IMR-90 (cell line): ENCODE measurements around the gene ATP2B2. TPM values are rescaled to one million over a fixed set of nuclear protein-coding genes. Genes with fewer than 3 reads are reported as not detected.

ENCODE experiments used
- ATAC-seq: fragments of 200-7000 bp; cut with Tn5 transposase; 2 replicates; pipeline ENCODE4 v1.9.1; 2020; ENCODE audit warnings: low read depth, mild to moderate bottlenecking, moderate library complexity
- BruUV-seq: library from RNA; stranded (reverse); fragments of 400-500 nt; replicated peaks from 2 replicates; lab custom pipeline; 2021; lab: Mats Ljungman, UMichigan
- CTCF ChIA-PET: fragments of 300-600 bp; formaldehyde crosslinking; extraction: SDS; loops from one replicate; lab custom pipeline; 2021; ENCODE audit warnings: antibody characterized with exemption; lab: Yijun Ruan, JAX
- POLR2A ChIA-PET: fragments of 300-600 bp; sonication (Branson Sonifier 250); formaldehyde crosslinking; loops from one replicate; lab custom pipeline; 2022; ENCODE audit warnings: antibody characterized with exemption; ENCODE audit not compliant: unreplicated experiment; lab: Charles Lee
- DNase-seq: peaks from one replicate; pipeline ENCODE4 v3.0.0; 2013
- H2AFZ ChIP-seq: replicated peaks from 2 replicates; pipeline ENCODE3; 2013; ENCODE audit warnings: low read length, mild to moderate bottlenecking; ENCODE audit not compliant: poor library complexity
- H2AK5ac ChIP-seq: 2 replicates; pipeline ENCODE4 v1.6.1; 2013; ENCODE audit warnings: low read depth, low read length, inconsistent platforms
- H2AK9ac ChIP-seq: replicated peaks from 2 replicates; pipeline ENCODE3; 2013; ENCODE audit warnings: mild to moderate bottlenecking, low read depth, low read length, moderate library complexity; ENCODE audit not compliant: poor library complexity
- H2BK120ac ChIP-seq: 2 replicates; pipeline ENCODE4 v1.6.1; 2013; ENCODE audit warnings: low read depth, low read length, inconsistent platforms
- H2BK15ac ChIP-seq: 3 replicates; pipeline ENCODE4 v1.6.1; 2013; ENCODE audit warnings: low read depth, low read length, inconsistent platforms
- H2BK20ac ChIP-seq: 2 replicates; pipeline ENCODE4 v1.6.1; 2013; ENCODE audit warnings: low read depth, mild to moderate bottlenecking, inconsistent platforms, low read length, moderate library complexity
- H2BK5ac ChIP-seq: 2 replicates; pipeline ENCODE4 v1.6.1; 2013; ENCODE audit warnings: mild to moderate bottlenecking, low read depth, low read length, inconsistent platforms; ENCODE audit not compliant: poor library complexity, severe bottlenecking
- H3K14ac ChIP-seq: replicated peaks from 2 replicates; pipeline ENCODE4 v1.6.1; 2013; ENCODE audit warnings: low read depth, low read length, inconsistent platforms
- H3K18ac ChIP-seq: 2 replicates; pipeline ENCODE4 v1.6.1; 2013; ENCODE audit warnings: low read depth, low read length, control low read depth
- H3K23ac ChIP-seq: 2 replicates; pipeline ENCODE4 v1.6.1; 2013; ENCODE audit warnings: low read depth, low read length, inconsistent platforms
- H3K27ac ChIP-seq: 2 replicates; pipeline ENCODE4 v1.5.1; 2013; ENCODE audit warnings: mild to moderate bottlenecking, control low read depth, low read length; ENCODE audit not compliant: insufficient read depth
- H3K27me3 ChIP-seq: 2 replicates; pipeline ENCODE4 v1.6.1; 2013; ENCODE audit warnings: low read length; ENCODE audit not compliant: control insufficient read depth, insufficient read depth
- H3K36me3 ChIP-seq: 2 replicates; pipeline ENCODE4 v1.6.1; 2013; ENCODE audit warnings: low read length, mixed read lengths; ENCODE audit not compliant: control insufficient read depth, insufficient read depth
- H3K4ac ChIP-seq: 2 replicates; pipeline ENCODE4 v1.6.1; 2013; ENCODE audit warnings: low read depth, low read length, inconsistent platforms
- H3K4me1 ChIP-seq: 2 replicates; pipeline ENCODE4 v1.6.1; 2013; ENCODE audit warnings: low read length, mixed read lengths; ENCODE audit not compliant: control insufficient read depth, insufficient read depth
- H3K4me2 ChIP-seq: 2 replicates; pipeline ENCODE4 v1.6.1; 2013; ENCODE audit warnings: low read depth, mild to moderate bottlenecking, control low read depth, low read length, moderate library complexity
- H3K4me3 ChIP-seq: 2 replicates; pipeline ENCODE4 v1.5.1; 2013; ENCODE audit warnings: low read depth, mild to moderate bottlenecking, control low read depth, low read length, moderate library complexity; ENCODE audit not compliant: insufficient read depth
- H3K56ac ChIP-seq: 2 replicates; pipeline ENCODE4 v1.6.1; 2013; ENCODE audit warnings: low read length, inconsistent platforms; ENCODE audit not compliant: insufficient read depth; ENCODE audit errors: extremely low read depth
- H3K79me1 ChIP-seq, 2 experiments: 2 replicates each; pipeline ENCODE4 v1.6.1; 2013; ENCODE audit warnings: low read length in 2 of 2, inconsistent platforms in 1 of 2, low read depth in 1 of 2
- H3K9ac ChIP-seq: 2 replicates; pipeline ENCODE4 v1.6.1; 2013; ENCODE audit warnings: low read depth, low read length, control low read depth
- H3K9me1 ChIP-seq: 2 replicates; pipeline ENCODE4 v1.6.1; 2013; ENCODE audit warnings: low read length, inconsistent platforms; ENCODE audit not compliant: insufficient read depth
- H3K9me3 ChIP-seq: 2 replicates; pipeline ENCODE4 v1.6.1; 2013; ENCODE audit warnings: low read length; ENCODE audit not compliant: control insufficient read depth, insufficient read depth
- H4K20me1 ChIP-seq: 2 replicates; pipeline ENCODE4 v1.6.1; 2013; ENCODE audit warnings: low read length, inconsistent platforms; ENCODE audit not compliant: insufficient read depth
- H4K5ac ChIP-seq: 2 replicates; pipeline ENCODE4 v1.6.1; 2013; ENCODE audit warnings: mild to moderate bottlenecking, low read depth, low read length, control low read depth
- H4K8ac ChIP-seq, 2 experiments: 2 replicates each; pipeline ENCODE4 v1.6.1; 2013; ENCODE audit warnings: low read depth in 2 of 2, low read length in 2 of 2, control low read depth in 1 of 2, inconsistent platforms in 1 of 2
- H4K91ac ChIP-seq: 2 replicates; pipeline ENCODE4 v1.6.1; 2013; ENCODE audit warnings: low read depth, low read length, inconsistent platforms; ENCODE audit not compliant: insufficient read depth
- BHLHE40 ChIP-seq: fragments of 150-350 bp; IDR thresholded peaks from 2 replicates; pipeline ENCODE4 v1.6.1; 2016; ENCODE audit warnings: mild to moderate bottlenecking, low read depth, low read length
- CEBPB ChIP-seq: IDR thresholded peaks from 2 replicates; pipeline ENCODE4 v1.6.1; 2012; ENCODE audit warnings: low read depth, low read length, improper control_type of control experiment
- CHD1 ChIP-seq: IDR thresholded peaks from 2 replicates; pipeline ENCODE4 v1.6.1; 2012; ENCODE audit warnings: low read depth, low read length, improper control_type of control experiment
- FOS ChIP-seq: fragments of 150-350 bp; IDR thresholded peaks from 2 replicates; pipeline ENCODE4 v1.6.1; 2016; ENCODE audit warnings: low read depth, low read length
- MAFK ChIP-seq: IDR thresholded peaks from 2 replicates; pipeline ENCODE4 v1.6.1; 2012; ENCODE audit warnings: low read depth, low read length, improper control_type of control experiment
- MAZ ChIP-seq: IDR thresholded peaks from 2 replicates; pipeline ENCODE4 v1.6.1; 2012; ENCODE audit warnings: low read depth, mild to moderate bottlenecking, low read length, improper control_type of control experiment, moderate library complexity, borderline replicate concordance
- MXI1 ChIP-seq: IDR thresholded peaks from 2 replicates; pipeline ENCODE4 v1.6.1; 2012; ENCODE audit warnings: low read depth, mild to moderate bottlenecking, low read length, moderate library complexity, borderline replicate concordance
- NFE2L2 ChIP-seq: fragments of 150-350 bp; IDR thresholded peaks from 2 replicates; pipeline ENCODE4 v1.6.1; 2016; ENCODE audit warnings: low read depth, mild to moderate bottlenecking, low read length
- POLR2A ChIP-seq: IDR thresholded peaks from 2 replicates; pipeline ENCODE4 v1.6.1; 2012; ENCODE audit warnings: mild to moderate bottlenecking, low read depth, low read length
- RAD21 ChIP-seq: IDR thresholded peaks from 2 replicates; pipeline ENCODE4 v1.6.1; 2012; ENCODE audit warnings: low read length, improper control_type of control experiment
- RCOR1 ChIP-seq: IDR thresholded peaks from 2 replicates; pipeline ENCODE4 v1.6.1; 2012; ENCODE audit warnings: mild to moderate bottlenecking, low read length, improper control_type of control experiment; ENCODE audit not compliant: insufficient replicate concordance
- RFX5 ChIP-seq: IDR thresholded peaks from 2 replicates; pipeline ENCODE4 v1.8.0; 2012; ENCODE audit warnings: low read depth, mild to moderate bottlenecking, low read length, moderate library complexity
- SMC3 ChIP-seq: fragments of 150-350 bp; IDR thresholded peaks from 2 replicates; pipeline ENCODE4 v1.6.1; 2016; ENCODE audit warnings: low read depth, mild to moderate bottlenecking, antibody characterized with exemption, low read length, moderate library complexity
- WGBS, 2 experiments: methylation state at CpG; one replicate each; pipeline versions ENCODE4 v1.1.5 to v1.1.7; 2013; ENCODE audit warnings: missing lambda C conversion rate in 2 of 2; ENCODE audit not compliant: insufficient read length in 1 of 2; ENCODE audit errors: extremely low coverage in 2 of 2; 5-methylcytosine and 5-hydroxymethylcytosine counted together
- dilution Hi-C: fragments of 300-500 bp; cut with HindIII; formaldehyde crosslinking; loops from one replicate; pipeline ENCODE4 v1.14.3; 2018; ENCODE audit warnings: low sequenced_read_pairs; ENCODE audit not compliant: unreplicated experiment
- in situ Hi-C: fragments of 300-500 bp; cut with MboI; formaldehyde crosslinking; loops from 3 replicates; pipeline ENCODE4 v1.14.3; 2019; ENCODE audit warnings: low sequenced_read_pairs, inconsistent platforms, mixed read lengths
- intact Hi-C: fragments of 100-400 bp; cut with micrococcal nuclease; formaldehyde crosslinking; loops from 2 replicates; pipeline ENCODE4 v1.10.0; 2022
- polyA plus RNA-seq, 3 experiments: library from polyadenylated mRNA; depleted of rRNA; stranded (reverse); fragments of >200 nt; gene quantifications; 2 replicates each; pipeline ENCODE4 v1.2.3, GENCODE V29; 2012; ENCODE audit warnings: low replicate concordance in 1 of 3
- total RNA-seq: library from RNA; depleted of rRNA; stranded (reverse); fragments of >200 nt; gene quantifications from 2 replicates; pipeline ENCODE4 v1.2.3, GENCODE V29; 2012
- TF ChIP-seq, protein P1 (sequence below): conservative IDR thresholded peaks from 2 replicates; pipeline ENCODE4 v1.5.1; 2012; ENCODE audit warnings: mild to moderate bottlenecking, low read depth, low read length, improper control_type of control experiment
- TF ChIP-seq, protein P2 (sequence below): fragments of 150-350 bp; IDR thresholded peaks from 2 replicates; pipeline ENCODE4 v1.6.1; 2016; ENCODE audit warnings: low read depth, mild to moderate bottlenecking, low read length, moderate library complexity, borderline replicate concordance
- TF ChIP-seq, protein P3 (sequence below): fragments of 150-350 bp; IDR thresholded peaks from 2 replicates; pipeline ENCODE4 v1.6.1; 2017; ENCODE audit warnings: mild to moderate bottlenecking, antibody characterized with exemption, low read length, low read depth

Gene ATP2B2
- total and polyA plus RNA-seq, 2 of the 4 experiments (the other 2 are of a cell fraction) = under 0.01 to 0.02 TPM

- TF ChIP-seq, protein P1, sequence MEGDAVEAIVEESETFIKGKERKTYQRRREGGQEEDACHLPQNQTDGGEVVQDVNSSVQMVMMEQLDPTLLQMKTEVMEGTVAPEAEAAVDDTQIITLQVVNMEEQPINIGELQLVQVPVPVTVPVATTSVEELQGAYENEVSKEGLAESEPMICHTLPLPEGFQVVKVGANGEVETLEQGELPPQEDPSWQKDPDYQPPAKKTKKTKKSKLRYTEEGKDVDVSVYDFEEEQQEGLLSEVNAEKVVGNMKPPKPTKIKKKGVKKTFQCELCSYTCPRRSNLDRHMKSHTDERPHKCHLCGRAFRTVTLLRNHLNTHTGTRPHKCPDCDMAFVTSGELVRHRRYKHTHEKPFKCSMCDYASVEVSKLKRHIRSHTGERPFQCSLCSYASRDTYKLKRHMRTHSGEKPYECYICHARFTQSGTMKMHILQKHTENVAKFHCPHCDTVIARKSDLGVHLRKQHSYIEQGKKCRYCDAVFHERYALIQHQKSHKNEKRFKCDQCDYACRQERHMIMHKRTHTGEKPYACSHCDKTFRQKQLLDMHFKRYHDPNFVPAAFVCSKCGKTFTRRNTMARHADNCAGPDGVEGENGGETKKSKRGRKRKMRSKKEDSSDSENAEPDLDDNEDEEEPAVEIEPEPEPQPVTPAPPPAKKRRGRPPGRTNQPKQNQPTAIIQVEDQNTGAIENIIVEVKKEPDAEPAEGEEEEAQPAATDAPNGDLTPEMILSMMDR = no peak
- TF ChIP-seq MXI1 = no peak
- TF ChIP-seq POLR2A = no peak
- TF ChIP-seq RFX5 = no peak
- no peak for TF ChIP-seq CEBPB
- no peak for TF ChIP-seq SMC3
- TF ChIP-seq FOS = no peak
- no peak for TF ChIP-seq BHLHE40
- TF ChIP-seq, protein P2, sequence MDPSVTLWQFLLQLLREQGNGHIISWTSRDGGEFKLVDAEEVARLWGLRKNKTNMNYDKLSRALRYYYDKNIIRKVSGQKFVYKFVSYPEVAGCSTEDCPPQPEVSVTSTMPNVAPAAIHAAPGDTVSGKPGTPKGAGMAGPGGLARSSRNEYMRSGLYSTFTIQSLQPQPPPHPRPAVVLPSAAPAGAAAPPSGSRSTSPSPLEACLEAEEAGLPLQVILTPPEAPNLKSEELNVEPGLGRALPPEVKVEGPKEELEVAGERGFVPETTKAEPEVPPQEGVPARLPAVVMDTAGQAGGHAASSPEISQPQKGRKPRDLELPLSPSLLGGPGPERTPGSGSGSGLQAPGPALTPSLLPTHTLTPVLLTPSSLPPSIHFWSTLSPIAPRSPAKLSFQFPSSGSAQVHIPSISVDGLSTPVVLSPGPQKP = no peak
- TF ChIP-seq MAFK = no peak
- no peak for TF ChIP-seq MAZ
- TF ChIP-seq RAD21 = no peak
- TF ChIP-seq CHD1 = no peak
- TF ChIP-seq, protein P3, sequence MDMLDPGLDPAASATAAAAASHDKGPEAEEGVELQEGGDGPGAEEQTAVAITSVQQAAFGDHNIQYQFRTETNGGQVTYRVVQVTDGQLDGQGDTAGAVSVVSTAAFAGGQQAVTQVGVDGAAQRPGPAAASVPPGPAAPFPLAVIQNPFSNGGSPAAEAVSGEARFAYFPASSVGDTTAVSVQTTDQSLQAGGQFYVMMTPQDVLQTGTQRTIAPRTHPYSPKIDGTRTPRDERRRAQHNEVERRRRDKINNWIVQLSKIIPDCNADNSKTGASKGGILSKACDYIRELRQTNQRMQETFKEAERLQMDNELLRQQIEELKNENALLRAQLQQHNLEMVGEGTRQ = no peak
- no peak for TF ChIP-seq RCOR1
- no peak for TF ChIP-seq NFE2L2
- no peak for DNase-seq
- intact Hi-C loops = no loop called here
These were observed 74.6 kb downstream of the ATP2B2 start for GRCh38 chr3:10430805-10431204.

More at GRCh38 chr3:10430805-10431204, 74.6 kb downstream of the ATP2B2 start:
- H3K9me1 ChIP-seq = no peaks in the 10 kb centered on the region
- H3K9ac ChIP-seq = no peak overlapping the region
- ChIA-PET POLR2A (no interaction called here), CTCF (no interaction called here)
- no peaks in the 10 kb centered on the region for H3K9me3 ChIP-seq
- no TSS peak for BruUV-seq
- no peak overlapping the region for H2AK5ac ChIP-seq
- in situ Hi-C loops (no loop called here), dilution Hi-C loops (no loop called here)
- peaks cover 22% of the 10 kb centered on the region for H3K27me3 ChIP-seq
- no peak overlapping the region for H2AK9ac ChIP-seq
- H4K91ac ChIP-seq = no peak overlapping the region
- H4K8ac ChIP-seq = no peak overlapping the region
- ATAC-seq = no peak
- H3K36me3 ChIP-seq = no peaks in the 10 kb centered on the region
- H3K4ac ChIP-seq = no peak overlapping the region
- H3K14ac ChIP-seq = no peak overlapping the region
- no peak overlapping the region for H2BK120ac ChIP-seq
- H3K18ac ChIP-seq = no peak overlapping the region
- H3K4me2 ChIP-seq = no peak overlapping the region
- H2BK15ac ChIP-seq = no peak overlapping the region
- no peak overlapping the region for H2AFZ ChIP-seq
- no peak overlapping the region for H3K27ac ChIP-seq
- no peak overlapping the region for H3K23ac ChIP-seq
- H3K4me1 ChIP-seq = no peaks in the 10 kb centered on the region
- no peak overlapping the region for H3K56ac ChIP-seq
- H4K20me1 ChIP-seq = no peaks in the 10 kb centered on the region
- no peak overlapping the region for H2BK5ac ChIP-seq
- H2BK20ac ChIP-seq = no peak overlapping the region
- H3K79me1 ChIP-seq = no peaks in the 10 kb centered on the region
- WGBS, 2 experiments = 100% methylated on average over 1 of the region's 1 CpG; no CpG with 5 or more reads in 1 of the 2 experiments
- no peak overlapping the region for H3K4me3 ChIP-seq
- no peak overlapping the region for H4K5ac ChIP-seq
